Inferior parietal cortex (tissue), 1 donor: ENCODE measurements around the gene RAC3.
"Not testable (repeated sequence)": the region's sequence is repeated elsewhere in the genome, so short reads cannot be mapped to it uniquely, and the experiment has no call there.

ENCODE experiments used
- DNase-seq: peaks from one replicate; pipeline ENCODE4 v3.0.0-alpha.2; 2016; ENCODE audit errors: extremely low spot score

RAC3 gene

GRCh38 chr17:82023447-82024241 is 7.8 kb upstream of the RAC3 start:
- no peak for DNase-seq

- no peak for DNase-seq
These were observed 6.6 kb upstream of the RAC3 start for GRCh38 chr17:82024859-82025258.

DNA sequence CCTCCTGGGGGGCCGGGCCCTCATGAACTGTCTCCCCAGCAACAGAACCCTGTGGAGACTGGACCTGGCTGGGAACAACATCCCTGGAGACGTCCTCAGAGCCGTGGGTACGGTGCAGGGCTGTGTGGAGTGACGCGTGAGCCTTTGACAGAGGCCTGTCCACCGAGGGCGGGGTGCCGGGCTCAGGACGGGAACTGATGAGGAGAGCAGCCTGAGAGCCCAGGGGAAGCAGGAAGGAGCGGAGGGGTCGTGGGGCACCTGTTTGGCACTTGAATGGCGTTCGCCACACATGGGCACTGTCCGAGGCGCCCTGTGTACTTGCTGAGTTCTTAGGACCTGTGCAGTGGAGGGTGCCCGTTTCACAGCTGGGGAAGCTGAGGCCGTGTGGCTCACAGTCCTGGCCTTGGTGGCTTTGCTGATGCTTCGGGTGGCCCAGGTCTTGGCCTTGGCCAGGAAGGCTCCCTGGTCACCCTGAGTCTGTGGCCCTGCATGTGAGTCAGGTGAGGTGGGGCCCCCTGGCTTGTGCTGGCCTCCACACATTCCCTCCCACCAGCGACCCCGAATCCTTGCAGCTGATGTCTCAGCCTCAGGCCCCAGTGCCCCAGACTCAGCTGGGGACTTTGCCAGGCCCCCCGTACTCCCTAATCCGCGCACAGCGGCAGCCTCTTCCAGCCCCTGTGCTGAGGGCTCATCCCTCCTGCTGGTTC is 5.9 kb upstream of the RAC3 start:
- DNase-seq: no peak

GRCh38 chr17:82028246-82028645 is 3.2 kb upstream of the RAC3 start:
- DNase-seq: no peak

DNA sequence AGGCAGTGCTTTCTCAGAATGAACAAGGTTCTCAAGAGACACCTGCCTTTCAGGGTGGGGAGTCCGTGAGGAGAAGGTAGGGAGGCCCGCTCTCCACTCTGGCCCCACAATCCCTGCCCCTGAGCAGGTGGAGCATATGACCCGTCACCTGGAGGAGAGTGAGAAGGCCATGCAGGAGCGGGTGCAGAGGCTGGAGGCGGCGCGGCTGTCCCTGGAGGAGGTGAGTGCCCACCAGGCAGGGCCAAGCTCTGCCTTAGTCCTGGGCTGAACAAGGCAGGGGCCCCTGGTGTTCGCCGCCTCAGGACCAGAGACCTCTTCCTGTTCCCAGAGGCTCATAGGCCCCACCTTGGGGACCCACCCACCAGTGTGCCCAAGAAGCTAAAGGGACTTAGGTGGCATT is 2.5 kb upstream of the RAC3 start:
- no peak for DNase-seq

GRCh38 chr17:82029391-82029790 is 2.1 kb upstream of the RAC3 start:
- no peak for DNase-seq

- DNase-seq: no peak
These were observed 1.4 kb upstream of the RAC3 start for GRCh38 chr17:82029990-82030469.

GRCh38 chr17:82030470-82031302 is 792 bp upstream of the RAC3 start:
- peak; percentile 78 for DNase-seq

DNA sequence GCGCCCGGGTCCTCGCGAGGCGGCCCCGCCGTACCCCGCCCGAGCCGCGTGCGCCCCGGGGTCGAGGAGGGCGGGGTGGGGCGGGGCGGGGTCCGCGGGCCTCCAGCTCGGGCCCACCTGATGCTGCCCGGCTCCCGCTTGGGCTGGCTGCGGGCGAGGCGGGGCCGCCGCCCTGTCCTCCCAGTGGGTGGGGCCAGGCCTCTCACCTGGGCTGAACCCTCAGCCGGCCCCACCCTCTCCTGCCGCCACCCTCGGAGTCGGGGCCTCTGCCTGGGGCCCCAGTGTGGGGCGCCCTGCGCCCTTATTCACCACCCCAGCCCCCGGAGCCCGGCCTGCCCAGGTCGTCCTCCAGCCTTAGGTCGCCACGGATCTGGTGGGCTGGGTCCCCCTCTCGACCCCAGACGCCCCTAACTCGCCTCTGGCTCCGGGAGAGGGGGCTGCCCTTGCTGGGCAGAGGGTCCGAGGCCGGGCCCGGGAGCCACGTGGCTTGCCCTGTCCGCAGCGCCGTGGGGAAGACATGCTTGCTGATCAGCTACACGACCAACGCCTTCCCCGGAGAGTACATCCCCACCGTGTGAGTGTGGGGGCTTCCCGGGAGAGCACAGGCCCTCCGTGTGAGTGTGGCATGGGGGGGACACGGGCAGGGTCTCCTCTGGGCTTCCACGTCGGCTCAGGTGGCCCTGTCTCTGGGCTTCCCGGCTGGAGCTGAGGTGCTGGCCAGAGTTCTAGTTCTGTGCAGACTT is 578 bp downstream of the RAC3 start:
- no peak for DNase-seq

GRCh38 chr17:82033359-82034085 is 2.0 kb downstream of the RAC3 start:
- no peak for DNase-seq

GRCh38 chr17:82034371-82035011 is 3.0 kb downstream of the RAC3 start:
- DNase-seq: no peak

DNA sequence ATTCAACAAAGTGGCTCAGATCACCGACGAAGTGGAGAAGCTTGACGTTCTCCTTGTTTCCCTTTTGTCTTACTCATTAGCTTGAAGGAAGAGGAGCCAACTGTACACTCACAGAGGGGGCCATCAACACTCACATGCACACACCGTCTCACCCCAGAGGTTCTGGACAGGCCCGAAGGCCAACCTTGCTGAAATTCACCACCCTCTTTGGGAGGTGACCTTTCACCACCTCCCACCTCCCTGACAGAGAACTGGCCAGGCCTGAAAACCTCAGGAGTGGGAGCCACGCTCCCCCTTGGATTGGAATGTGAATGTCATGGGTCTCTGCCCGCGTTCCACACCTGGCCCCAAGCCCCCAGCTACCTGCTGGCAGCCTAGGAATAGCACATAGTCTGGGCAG is 4.0 kb downstream of the RAC3 start:
- no peak for DNase-seq

- no peak for DNase-seq
These were observed 4.6 kb downstream of the RAC3 start for GRCh38 chr17:82035956-82036633.

- DNase-seq: no peak
These were observed 5.2 kb downstream of the RAC3 start for GRCh38 chr17:82036634-82037091.

DNA sequence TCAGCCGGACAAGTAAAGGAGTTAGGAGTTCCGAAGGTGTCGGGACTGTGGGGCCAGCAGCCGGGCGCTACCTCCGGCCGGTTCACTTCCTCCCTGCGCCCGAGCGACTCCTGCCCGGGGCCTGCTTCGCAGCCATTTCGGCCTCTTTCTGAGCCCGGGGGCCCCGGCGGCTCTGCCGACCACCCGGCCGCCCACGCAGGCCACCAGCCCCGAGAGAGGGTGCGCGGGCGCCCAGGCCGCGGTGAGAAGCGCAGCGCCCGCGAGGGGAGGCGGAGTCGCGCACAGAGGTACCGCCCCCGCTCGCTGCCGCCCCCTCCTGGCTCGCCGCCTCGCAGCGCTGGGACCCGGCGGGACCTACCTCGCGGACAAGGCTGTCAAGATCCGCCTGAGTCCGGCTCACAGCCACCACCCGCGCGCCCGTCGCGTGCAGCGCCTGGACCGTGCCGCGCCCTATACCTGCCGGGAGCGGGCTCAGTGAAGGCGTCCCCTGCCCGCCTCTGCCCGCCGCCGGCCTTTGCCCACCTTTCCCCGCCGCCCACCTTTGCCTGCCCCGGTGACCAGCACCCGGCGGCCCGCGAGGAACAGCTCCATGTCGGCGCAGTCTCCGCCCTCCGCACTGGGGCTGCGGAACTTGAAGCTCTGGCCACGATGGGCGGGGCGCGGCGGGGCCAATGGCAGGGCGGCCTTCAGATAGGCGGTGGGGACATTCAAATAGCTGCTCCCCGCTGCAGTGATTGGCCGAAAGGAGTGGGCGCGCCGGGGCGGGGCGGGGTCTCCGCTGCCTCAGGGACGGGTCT is 5.8 kb downstream of the RAC3 start, which contains the start of gene DCXR:
Gene DCXR (minus strand): TSS at position 606 of the 797 bp plus-strand sequence. CDS start 15 bp downstream, at position 591.
- peak; percentile 92 for DNase-seq

GRCh38 chr17:82037889-82038195 is 6.4 kb downstream of the RAC3 start:
- DNase-seq: no peak

GRCh38 chr17:82038796-82039409 is 7.4 kb downstream of the RAC3 start:
- not testable (repeated sequence) for DNase-seq

DNA sequence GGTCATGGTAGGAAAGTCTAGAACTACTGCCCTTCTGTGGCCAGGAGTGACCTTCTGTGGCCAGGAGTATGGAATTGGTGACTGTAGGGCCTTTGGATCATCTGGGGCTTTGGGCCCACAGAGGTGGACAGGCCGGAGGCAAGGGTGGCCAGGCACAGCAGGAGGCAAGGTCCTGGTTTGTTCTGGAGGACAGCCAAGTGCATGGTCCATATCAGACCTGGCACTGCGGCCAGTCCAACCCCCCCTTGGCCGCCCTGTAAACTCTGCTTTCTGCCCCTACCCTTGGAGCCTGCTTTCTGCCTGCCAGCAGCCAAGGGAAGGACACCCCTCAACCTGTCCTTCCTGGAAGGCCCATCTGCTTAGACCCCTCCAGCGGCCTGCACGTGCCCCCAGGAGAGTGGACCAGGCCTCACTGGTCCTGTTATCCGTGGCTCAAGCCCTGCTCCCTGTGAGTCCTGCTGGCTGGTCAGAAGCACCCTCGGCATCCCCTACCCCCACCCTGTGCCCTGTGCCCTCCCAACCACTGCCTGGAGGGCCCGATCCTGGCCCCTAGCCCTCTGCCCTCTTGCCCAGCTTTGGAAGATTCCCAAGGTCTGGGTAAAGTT is 8.3 kb downstream of the RAC3 start:
- DNase-seq: no peak
